ENCODE data around the gene CHD5. TPM values are rescaled to one million over a fixed set of nuclear protein-coding genes. Genes with fewer than 3 reads are reported as not detected.

CHD5 gene
- total RNA-seq, 1 experiment from 2014 or later = 1.6 TPM

DNA sequence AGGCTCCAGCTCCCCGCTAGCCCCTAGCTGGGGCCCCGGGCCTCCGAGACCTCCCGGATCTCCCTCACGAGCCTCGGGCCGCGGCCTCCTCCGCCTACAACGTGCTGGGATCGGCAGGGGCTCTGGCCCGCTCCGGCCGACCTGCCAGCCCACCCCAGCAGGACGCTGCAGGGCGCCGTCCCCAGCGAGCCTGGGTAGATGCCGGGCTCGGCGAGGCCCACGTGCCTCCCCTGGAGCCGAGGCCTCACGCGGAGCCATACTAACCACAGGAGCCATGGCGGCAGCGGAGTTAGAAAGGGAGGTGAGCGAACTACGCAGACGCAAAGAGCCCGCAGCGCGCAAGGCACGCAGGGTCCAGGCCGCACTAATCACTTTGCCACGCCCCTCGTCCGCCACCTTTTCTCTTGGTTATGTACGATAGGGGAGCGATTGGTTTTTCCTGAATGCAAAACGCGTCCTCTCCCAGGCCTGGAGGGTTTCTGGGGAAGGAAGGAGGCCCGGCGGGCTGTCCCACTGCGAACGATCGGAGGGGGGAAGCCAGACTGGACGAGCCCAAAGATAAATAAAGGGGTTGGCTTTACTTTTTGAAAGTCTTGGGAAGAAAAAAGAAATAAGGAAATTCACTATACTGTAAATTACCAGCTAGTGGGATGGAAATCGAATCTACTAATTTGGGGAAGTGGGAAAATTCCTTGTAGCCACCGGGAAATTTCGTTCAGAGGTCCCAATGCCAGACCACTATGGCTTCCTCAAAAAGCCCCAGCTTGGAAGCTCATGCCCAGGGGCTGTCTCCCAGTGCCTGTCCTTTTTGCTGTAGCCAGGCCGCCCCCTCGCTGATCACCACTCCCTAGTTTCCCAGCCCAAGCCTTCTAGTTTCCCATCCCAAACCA is 19.4 kb upstream of the CHD5 start, which contains the start of gene RPL22:
Gene RPL22 (minus strand): TSS at position 298 of the 890 bp plus-strand sequence. CDS start 22 bp downstream, at position 276.
- Histone ChIP-seq H3K4me2 (ENCODE audit: insufficient read depth, insufficient read length, low read length) (peak within 1 kb of the TSS; percentile 91), H3K9me3 (ENCODE audit: control insufficient read depth, low read depth, low read length) (no peaks in the 10 kb centered on the region), H2BK120ac (ENCODE audit: low read depth, low read length, poor library complexity, severe bottlenecking) (no peak within 1 kb of the TSS), H3K27ac (ENCODE audit: insufficient read length, low read depth, low read length) (peak within 1 kb of the TSS; percentile 69), H3T11ph (ENCODE audit: low read length) (no peak within 1 kb of the TSS), H3K79me2 (ENCODE audit: insufficient read depth, low read length) (peaks cover 25% of the 10 kb centered on the region; the same call in 1 of the 2 replicates), H3K56ac (ENCODE audit: insufficient read length, low read depth, low read length) (no peak within 1 kb of the TSS), H3K79me1 (ENCODE audit: insufficient read depth, low read depth, low read length, poor library complexity, severe bottlenecking) (no peaks in the 10 kb centered on the region), H3K27me3 (ENCODE audit: insufficient read depth, low read length) (no peaks in the 10 kb centered on the region), H2AK5ac (ENCODE audit: insufficient read length, low read length) (no peak within 1 kb of the TSS), H3K18ac (ENCODE audit: insufficient read length, low read depth, low read length) (peak within 1 kb of the TSS; percentile 90), H3K14ac (ENCODE audit: insufficient read depth, low read length) (peak within 1 kb of the TSS; percentile 90), H3K4me1 (ENCODE audit: insufficient read depth, low read length) (peaks cover 4% of the 10 kb centered on the region; the same call in 1 of the 2 replicates), H2BK15ac (ENCODE audit: low read depth, low read length) (peak within 1 kb of the TSS; percentile 73), H4K8ac (replicated peaks; ENCODE audit: insufficient read length, low read depth, low read length) (no peak within 1 kb of the TSS), H2BK12ac (ENCODE audit: insufficient read length, low read depth, low read length) (peak within 1 kb of the TSS; percentile 92), H3K9ac (ENCODE audit: extremely low read depth, insufficient read length, low read length) (peak within 1 kb of the TSS; percentile 98), H4K5ac (ENCODE audit: insufficient read length, low read depth, low read length) (peak within 1 kb of the TSS; percentile 89), H3K23me2 (ENCODE audit: insufficient read length, low read depth, low read length, poor library complexity, severe bottlenecking) (peaks cover 15% of the 10 kb centered on the region), H2BK20ac (ENCODE audit: low read depth, low read length, poor library complexity, severe bottlenecking) (no peak within 1 kb of the TSS), H3K4ac (ENCODE audit: low read depth, low read length) (peak within 1 kb of the TSS; percentile 18; the same call in 1 of the 2 replicates), H4K91ac (ENCODE audit: insufficient read length, low read depth, low read length) (peak within 1 kb of the TSS; percentile 53), H4K20me1 (ENCODE audit: control insufficient read depth, insufficient read depth, insufficient read length) (no peaks in the 10 kb centered on the region), H3K23ac (ENCODE audit: insufficient read length, low read depth, low read length) (no peak within 1 kb of the TSS), H2BK5ac (ENCODE audit: insufficient read length, low read length) (peak within 1 kb of the TSS; percentile 82), H2AFZ (ENCODE audit: low read length) (no peak within 1 kb of the TSS)
- H3K27me3 Mint-ChIP-seq (ENCODE audit: low read depth) = peaks cover 3% of the 10 kb centered on the region; the same call in 1 of the 2 replicates
- no CpG with 5 or more reads among the region's 53 CpGs for WGBS (ENCODE audit: extremely low coverage, insufficient read length, low lambda C conversion rate)
- no peaks in the 10 kb centered on the region for H3K9me3 Mint-ChIP-seq
- peaks cover 32 to 40% of the 10 kb centered on the region in 2 experiments for H3K4me1 Mint-ChIP-seq
- peak within 1 kb of the TSS; percentile 92 to 99 (median 98) for H3K27ac Mint-ChIP-seq
- peak; percentile 98 for DNase-seq
- H3K36me3 Mint-ChIP-seq (ENCODE audit: insufficient read depth in 1 of 3, low read depth in 3 of 3) = peaks cover 30 to 40% (median 33%) of the 10 kb centered on the region in 3 experiments
- no peak for TF ChIP-seq CTCF (conservative IDR thresholded peaks at IDR 0.05)
- H3K4me3 Mint-ChIP-seq = peak within 1 kb of the TSS; percentile 90 to 94
